NCI-H1105 treated with DMSO at 0.1 percent for 48 hours (cell line): ENCODE results near the gene ARL15.

Experiments
- DNase-seq: peaks from one replicate; lab custom pipeline; 2025; lab: John Stamatoyannopoulos, UW

ARL15 gene

GRCh38 chr5:53936481-53937352, 373.7 kb downstream of the ARL15 start:
- no peak for DNase-seq

- no peak for DNase-seq
Observed at GRCh38 chr5:53934151-53934820, 376.1 kb downstream of the ARL15 start.

- no peak for DNase-seq
Observed at GRCh38 chr5:53932351-53932750, 378.0 kb downstream of the ARL15 start.

GRCh38 chr5:53930457-53930856, 379.9 kb downstream of the ARL15 start:
- DNase-seq: no peak

- no peak for DNase-seq
Observed at GRCh38 chr5:53929570-53929969, 380.8 kb downstream of the ARL15 start.

GRCh38 chr5:53929152-53929551, 381.2 kb downstream of the ARL15 start:
- DNase-seq: no peak

- DNase-seq: no peak
Observed at GRCh38 chr5:53928641-53929040, 381.7 kb downstream of the ARL15 start.

- DNase-seq: no peak
Observed at GRCh38 chr5:53927668-53928247, 382.6 kb downstream of the ARL15 start.

GRCh38 chr5:53926026-53926425, 384.3 kb downstream of the ARL15 start:
- DNase-seq: no peak

- no peak for DNase-seq
Observed at GRCh38 chr5:53924392-53924791, 386.0 kb downstream of the ARL15 start.

GRCh38 chr5:53923961-53924360, 386.4 kb downstream of the ARL15 start:
- DNase-seq: no peak

- DNase-seq: no peak
Observed at GRCh38 chr5:53922508-53923498, 387.6 kb downstream of the ARL15 start.

- DNase-seq: no peak
Observed at GRCh38 chr5:53917826-53918225, 392.5 kb downstream of the ARL15 start.

GRCh38 chr5:53917095-53917494, 393.3 kb downstream of the ARL15 start:
- no peak for DNase-seq

GRCh38 chr5:53915120-53915519, 395.3 kb downstream of the ARL15 start:
- no peak for DNase-seq

- no peak for DNase-seq
Observed at GRCh38 chr5:53913941-53914340, 396.4 kb downstream of the ARL15 start.

- no peak for DNase-seq
Observed at GRCh38 chr5:53908757-53909156, 401.6 kb downstream of the ARL15 start.

- DNase-seq: no peak
Observed at GRCh38 chr5:53907827-53908226, 402.5 kb downstream of the ARL15 start.

GRCh38 chr5:53906736-53907135, 403.6 kb downstream of the ARL15 start:
- DNase-seq: no peak

- no peak for DNase-seq
Observed at GRCh38 chr5:53902296-53902907, 408.0 kb downstream of the ARL15 start.

- peak; percentile 83 for DNase-seq
Observed at GRCh38 chr5:53900677-53901076, 409.7 kb downstream of the ARL15 start.
